NCI-H460 (cell line): ENCODE results near the gene ADAMTSL1. TPM values are rescaled to one million over a fixed set of nuclear protein-coding genes. Genes with fewer than 3 reads are reported as not detected.

Source experiments
- small RNA-seq, 2 experiments: library from RNA; depleted of rRNA; stranded (forward); fragments of <200 nt; gene quantifications; one replicate each; pipeline ENCODE3, GENCODE V24; 2014
- total RNA-seq: library from RNA; depleted of rRNA; stranded (reverse); fragments of >200 nt; shearing (Covaris generic); gene quantifications from 2 replicates; pipeline ENCODE4 v1.2.3, GENCODE V29; 2014

The ADAMTSL1 gene
- total RNA-seq, 1 experiment from 2014 or later: 0.40 TPM

Small RNAs within 50 kb of the gene (small RNA-seq; reads per million reads assigned to genes)
- gene MIR3152: 0 reads per million in 2 experiments
